ENCODE results near the gene SLC25A25.

Gene SLC25A25

GRCh38 chr9:128149001-128149701 lies 81.1 kb downstream of the SLC25A25 start, which contains the start of gene LCN2:
TSS of gene LCN2 (plus strand) at chr9:128149453. CDS start at chr9:128149526, 73 bp downstream.
- no peak for FAIRE-seq

- no peak for FAIRE-seq
Measured at GRCh38 chr9:128149951-128150593, 82.0 kb downstream of the SLC25A25 start.

- FAIRE-seq: no peak
Measured at GRCh38 chr9:128150594-128151308, 82.7 kb downstream of the SLC25A25 start.

- no peak for FAIRE-seq
Measured at GRCh38 chr9:128151309-128152132, 83.5 kb downstream of the SLC25A25 start.

- FAIRE-seq: no peak
Measured at GRCh38 chr9:128152133-128153059, 84.4 kb downstream of the SLC25A25 start.

GRCh38 chr9:128153060-128153946 lies 85.3 kb downstream of the SLC25A25 start:
- no peak for FAIRE-seq

- FAIRE-seq: no peak
Measured at GRCh38 chr9:128153947-128154695, 86.1 kb downstream of the SLC25A25 start.

- no peak for FAIRE-seq
Measured at GRCh38 chr9:128155736-128156500, 87.9 kb downstream of the SLC25A25 start.

All from endometrium (tissue), 2 donors.